ENCODE data around the gene BRD1. TPM values are rescaled to one million over a fixed set of nuclear protein-coding genes. Genes with fewer than 3 reads are reported as not detected.

The BRD1 gene
- total RNA-seq, 1 experiment from 2014 or later = 51.2 TPM

DNA sequence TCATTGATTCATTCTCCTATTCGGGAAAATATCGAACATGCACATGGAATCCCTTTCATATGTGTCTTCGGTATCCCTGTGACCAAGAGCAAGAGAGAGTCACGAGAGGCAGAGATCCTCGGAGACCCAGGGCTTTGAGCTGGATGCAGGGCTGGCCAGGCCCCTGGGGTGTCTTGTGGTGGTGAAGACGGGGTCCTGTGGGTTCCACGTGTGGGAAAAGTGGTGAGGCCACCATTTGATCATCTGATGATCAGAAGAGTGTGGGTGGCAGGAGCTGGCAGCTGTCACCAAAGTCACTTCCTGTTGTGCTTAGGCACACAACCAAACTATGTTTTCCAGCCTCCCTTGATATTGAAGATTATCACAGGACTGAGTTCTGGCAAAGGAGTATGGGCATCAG lies 94.0 kb downstream of the BRD1 start:
- intact Hi-C loops (cut with micrococcal nuclease; ENCODE audit: unreplicated experiment) = no loop called here
- no peaks in the 10 kb centered on the region for H3K36me3 ChIP-seq (ENCODE audit: insufficient read depth, low read length, poor library complexity, severe bottlenecking)
- ChIA-PET POLR2A (ENCODE audit: low non-redundant PET) (no interaction called here), CTCF (no interaction called here)
- H3K9me3 ChIP-seq (ENCODE audit: low read depth, low read length, poor library complexity, severe bottlenecking) = peaks cover 3% of the 10 kb centered on the region
- BruUV-seq (replicated peaks) = no TSS peak
- peaks cover 39% of the 10 kb centered on the region for H3K27me3 ChIP-seq (replicated peaks; ENCODE audit: insufficient read depth, low read depth, low read length, poor library complexity)
- no peak for DNase-seq (ENCODE audit: low spot score)
- no peak for TF ChIP-seq EZH2 (IDR thresholded peaks at IDR 0.05; ENCODE audit: borderline replicate concordance, low read depth, low read length, poor library complexity, severe bottlenecking)
- TF ChIP-seq, protein P1, sequence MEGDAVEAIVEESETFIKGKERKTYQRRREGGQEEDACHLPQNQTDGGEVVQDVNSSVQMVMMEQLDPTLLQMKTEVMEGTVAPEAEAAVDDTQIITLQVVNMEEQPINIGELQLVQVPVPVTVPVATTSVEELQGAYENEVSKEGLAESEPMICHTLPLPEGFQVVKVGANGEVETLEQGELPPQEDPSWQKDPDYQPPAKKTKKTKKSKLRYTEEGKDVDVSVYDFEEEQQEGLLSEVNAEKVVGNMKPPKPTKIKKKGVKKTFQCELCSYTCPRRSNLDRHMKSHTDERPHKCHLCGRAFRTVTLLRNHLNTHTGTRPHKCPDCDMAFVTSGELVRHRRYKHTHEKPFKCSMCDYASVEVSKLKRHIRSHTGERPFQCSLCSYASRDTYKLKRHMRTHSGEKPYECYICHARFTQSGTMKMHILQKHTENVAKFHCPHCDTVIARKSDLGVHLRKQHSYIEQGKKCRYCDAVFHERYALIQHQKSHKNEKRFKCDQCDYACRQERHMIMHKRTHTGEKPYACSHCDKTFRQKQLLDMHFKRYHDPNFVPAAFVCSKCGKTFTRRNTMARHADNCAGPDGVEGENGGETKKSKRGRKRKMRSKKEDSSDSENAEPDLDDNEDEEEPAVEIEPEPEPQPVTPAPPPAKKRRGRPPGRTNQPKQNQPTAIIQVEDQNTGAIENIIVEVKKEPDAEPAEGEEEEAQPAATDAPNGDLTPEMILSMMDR (conservative IDR thresholded peaks at IDR 0.05; ENCODE audit: low read depth, low read length) = no peak
- H3K27ac ChIP-seq (ENCODE audit: low read depth, low read length, poor library complexity, severe bottlenecking) = no peak overlapping the region
- no peak overlapping the region for H3K4me3 ChIP-seq (ENCODE audit: low read depth, low read length, poor library complexity, severe bottlenecking)
- H3K4me1 ChIP-seq (ENCODE audit: insufficient read depth, low read length, poor library complexity, severe bottlenecking) = no peaks in the 10 kb centered on the region

DNA sequence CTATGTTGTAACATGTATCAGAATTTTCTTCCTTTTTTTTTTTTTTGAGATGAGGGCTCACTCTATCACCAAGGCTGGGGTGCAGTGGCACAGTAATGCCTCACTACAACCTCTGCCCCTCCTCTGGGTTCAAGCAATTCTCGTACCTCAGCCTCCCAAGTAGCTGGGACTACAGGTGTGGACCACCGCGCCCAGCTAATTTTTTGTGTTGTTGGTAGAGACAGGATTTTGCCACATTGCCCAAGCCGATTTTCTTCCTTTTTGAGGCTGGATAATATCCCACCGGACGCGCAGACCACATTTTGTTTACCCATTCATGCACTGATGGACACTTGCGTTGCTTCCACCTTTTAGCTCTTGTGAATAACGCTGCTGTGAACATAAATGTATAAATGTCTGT lies 97.0 kb downstream of the BRD1 start:
- no peaks in the 10 kb centered on the region for H3K9me3 ChIP-seq (ENCODE audit: low read depth, low read length, poor library complexity, severe bottlenecking)
- CTCF ChIA-PET = no interaction called here
- H3K27me3 ChIP-seq (replicated peaks; ENCODE audit: insufficient read depth, low read depth, low read length, poor library complexity) = peaks cover 46% of the 10 kb centered on the region
- H3K4me3 ChIP-seq (ENCODE audit: low read depth, low read length, poor library complexity, severe bottlenecking) = no peak overlapping the region
- H3K27ac ChIP-seq (ENCODE audit: low read depth, low read length, poor library complexity, severe bottlenecking) = no peak overlapping the region
- intact Hi-C loops (cut with micrococcal nuclease; ENCODE audit: unreplicated experiment) = no loop called here
- BruUV-seq (replicated peaks) = no TSS peak
- no peak for DNase-seq (ENCODE audit: low spot score)
- TF ChIP-seq, protein P1 (conservative IDR thresholded peaks at IDR 0.05; ENCODE audit: low read depth, low read length) = no peak
- TF ChIP-seq EZH2 (IDR thresholded peaks at IDR 0.05; ENCODE audit: borderline replicate concordance, low read depth, low read length, poor library complexity, severe bottlenecking) = no peak
- POLR2A ChIA-PET (ENCODE audit: low non-redundant PET) = no interaction called here
- H3K4me1 ChIP-seq (ENCODE audit: insufficient read depth, low read length, poor library complexity, severe bottlenecking) = no peaks in the 10 kb centered on the region
- no peaks in the 10 kb centered on the region for H3K36me3 ChIP-seq (ENCODE audit: insufficient read depth, low read length, poor library complexity, severe bottlenecking)

DNA sequence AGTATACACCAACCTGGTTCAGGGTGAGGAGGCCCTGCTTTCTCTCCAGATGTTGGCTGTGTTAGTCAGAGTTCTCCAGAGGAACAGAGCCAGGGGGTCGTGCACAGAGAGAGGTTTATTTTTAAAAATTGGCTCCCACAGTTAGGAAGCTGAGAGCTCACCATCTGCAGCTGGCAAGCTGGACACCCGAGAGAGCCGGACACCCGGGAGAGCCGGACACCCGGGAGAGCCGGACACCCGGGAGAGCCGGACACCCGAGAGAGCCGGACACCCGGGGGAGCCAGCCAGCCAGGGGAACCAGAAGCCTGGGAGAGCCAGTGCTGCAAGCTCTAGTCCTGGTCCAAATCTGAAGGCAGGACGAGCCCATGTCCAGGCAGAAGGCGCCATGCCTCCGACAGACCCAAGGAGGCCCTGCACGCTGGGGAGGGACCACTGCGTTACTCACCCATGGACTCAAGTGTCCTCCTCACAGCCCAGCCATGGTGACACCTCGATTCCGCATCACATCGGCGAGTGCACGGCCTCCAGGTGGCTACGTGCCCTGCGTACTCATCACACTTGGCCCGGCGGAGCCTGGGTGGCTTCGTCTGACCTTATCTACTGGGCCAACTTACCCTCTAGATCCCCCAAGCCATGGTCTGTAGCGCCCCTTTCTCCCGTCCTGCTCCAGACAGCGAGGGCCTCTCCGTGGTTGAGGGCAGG lies 99.0 kb downstream of the BRD1 start:
- CTCF ChIA-PET = no interaction called here
- no peaks in the 10 kb centered on the region for H3K9me3 ChIP-seq (ENCODE audit: low read depth, low read length, poor library complexity, severe bottlenecking)
- no peak for TF ChIP-seq EZH2 (IDR thresholded peaks at IDR 0.05; ENCODE audit: borderline replicate concordance, low read depth, low read length, poor library complexity, severe bottlenecking)
- TF ChIP-seq, protein P1 (conservative IDR thresholded peaks at IDR 0.05; ENCODE audit: low read depth, low read length) = no peak
- POLR2A ChIA-PET (ENCODE audit: low non-redundant PET) = no interaction called here
- no peak overlapping the region for H3K4me3 ChIP-seq (ENCODE audit: low read depth, low read length, poor library complexity, severe bottlenecking)
- no peak for DNase-seq (ENCODE audit: low spot score)
- H3K27ac ChIP-seq (ENCODE audit: low read depth, low read length, poor library complexity, severe bottlenecking) = no peak overlapping the region
- H3K27me3 ChIP-seq (replicated peaks; ENCODE audit: insufficient read depth, low read depth, low read length, poor library complexity) = peaks cover 46% of the 10 kb centered on the region
- BruUV-seq (replicated peaks) = no TSS peak
- peaks cover 10% of the 10 kb centered on the region for H3K4me1 ChIP-seq (ENCODE audit: insufficient read depth, low read length, poor library complexity, severe bottlenecking)
- no peaks in the 10 kb centered on the region for H3K36me3 ChIP-seq (ENCODE audit: insufficient read depth, low read length, poor library complexity, severe bottlenecking)
- intact Hi-C loops (cut with micrococcal nuclease; ENCODE audit: unreplicated experiment) = no loop called here

All from A673 (cell line).